DND-41 (cell line): ENCODE measurements around the gene CTBP2.

Experiments
- ATAC-seq: fragments of 200-7000 bp; cut with Tn5 transposase; 3 replicates; pipeline ENCODE4 v1.9.1; 2021; ENCODE audit warnings: low read depth; ENCODE audit not compliant: insufficient read depth
- DNase-seq: peaks from one replicate; pipeline ENCODE4 v3.0.0-alpha.2; 2020
- H2AFZ ChIP-seq: 2 replicates; pipeline ENCODE4 v1.6.0; 2012; ENCODE audit warnings: low read depth, low read length
- H3K27ac ChIP-seq: 2 replicates; pipeline ENCODE4 v1.5.1; 2012; ENCODE audit warnings: low read length, inconsistent platforms
- H3K27me3 ChIP-seq: fragments of 200-600 bp; sonication (generic); 2 replicates; pipeline ENCODE4 v1.6.0; 2012; ENCODE audit warnings: low read length, mild to moderate bottlenecking, inconsistent platforms; ENCODE audit not compliant: insufficient read depth, poor library complexity
- H3K36me3 ChIP-seq: 2 replicates; pipeline ENCODE4 v1.5.1; 2012; ENCODE audit warnings: low read length, inconsistent platforms; ENCODE audit not compliant: insufficient read depth
- H3K4me1 ChIP-seq: 2 replicates; pipeline ENCODE4 v1.5.1; 2012; ENCODE audit warnings: mild to moderate bottlenecking, low read length; ENCODE audit not compliant: insufficient read depth
- H3K4me2 ChIP-seq: 2 replicates; pipeline ENCODE4 v1.6.0; 2012; ENCODE audit warnings: mild to moderate bottlenecking, moderate library complexity, low read length, inconsistent platforms; ENCODE audit not compliant: insufficient read depth
- H3K4me3 ChIP-seq, 2 experiments: fragments of 200-600 bp in 1 of 2; shearing (Covaris generic) in 1 of 2; 2 replicates each; pipeline ENCODE4 v1.5.1; 2012 to 2016; ENCODE audit warnings: inconsistent platforms in 2 of 2, low read length in 2 of 2, mild to moderate bottlenecking in 2 of 2, low read depth in 1 of 2, moderate library complexity in 1 of 2
- H3K79me2 ChIP-seq: 2 replicates; pipeline ENCODE4 v1.6.0; 2012; ENCODE audit warnings: low read length, inconsistent platforms; ENCODE audit not compliant: insufficient read depth
- H3K9ac ChIP-seq: 2 replicates; pipeline ENCODE4 v1.6.0; 2012; ENCODE audit warnings: low read depth, mild to moderate bottlenecking, inconsistent platforms, low read length, moderate library complexity
- H3K9me3 ChIP-seq: 2 replicates; pipeline ENCODE4 v1.5.1; 2012; ENCODE audit warnings: low read length, moderate library complexity, mild to moderate bottlenecking, inconsistent platforms; ENCODE audit not compliant: insufficient read depth, severe bottlenecking
- H4K20me1 ChIP-seq: 2 replicates; pipeline ENCODE4 v1.6.0; 2012; ENCODE audit warnings: low read length; ENCODE audit not compliant: insufficient read depth
- CTCF ChIP-seq: IDR thresholded peaks from 2 replicates; pipeline ENCODE4 v1.5.1; 2012; ENCODE audit warnings: borderline replicate concordance, low read length, moderate library complexity, mild to moderate bottlenecking; ENCODE audit not compliant: poor library complexity, severe bottlenecking; ENCODE audit errors: extremely low read depth
- EZH2 ChIP-seq: IDR thresholded peaks from 3 replicates; pipeline ENCODE4 v1.6.1; 2012; ENCODE audit warnings: borderline replicate concordance, low read depth, mild to moderate bottlenecking, moderate library complexity, low read length, inconsistent platforms; ENCODE audit not compliant: severe bottlenecking

Gene CTBP2

GRCh38 chr10:125030567-125031197 is 129.7 kb downstream of the CTBP2 start:
- Histone ChIP-seq H3K27me3 (no peaks in the 10 kb centered on the region), H3K36me3 (peaks cover 8% of the 10 kb centered on the region), H3K4me2 (no peak overlapping the region), H2AFZ (no peak overlapping the region), H3K9me3 (no peaks in the 10 kb centered on the region), H3K4me1 (no peaks in the 10 kb centered on the region), H3K9ac (no peak overlapping the region), H3K79me2 (peaks cover 31% of the 10 kb centered on the region), H4K20me1 (peaks cover 36% of the 10 kb centered on the region), H3K27ac (no peak overlapping the region), H3K4me3 (no peak overlapping the region)
- ATAC-seq (no peak), DNase-seq (no peak)
- TF ChIP-seq CTCF = no peak
- TF ChIP-seq EZH2 = no peak

GRCh38 chr10:125029584-125030242 is 130.7 kb downstream of the CTBP2 start:
- no peak overlapping the region for H2AFZ ChIP-seq
- H3K4me2 ChIP-seq = no peak overlapping the region
- H4K20me1 ChIP-seq = peaks cover 37% of the 10 kb centered on the region

GRCh38 chr10:125027871-125028869 is 132.2 kb downstream of the CTBP2 start:
- H3K36me3 ChIP-seq = peaks cover 8% of the 10 kb centered on the region
- H3K27me3 ChIP-seq = no peaks in the 10 kb centered on the region
- ATAC-seq (no peak), DNase-seq (no peak)
- H3K4me2 ChIP-seq = no peak overlapping the region
- H3K9ac ChIP-seq = no peak overlapping the region
- TF ChIP-seq CTCF (no peak), EZH2 (no peak)
- no peak overlapping the region for H2AFZ ChIP-seq
- H4K20me1 ChIP-seq = peaks cover 37% of the 10 kb centered on the region
- no peaks in the 10 kb centered on the region for H3K4me1 ChIP-seq
- H3K9me3 ChIP-seq = no peaks in the 10 kb centered on the region
- H3K79me2 ChIP-seq = peaks cover 23% of the 10 kb centered on the region
- no peak overlapping the region for H3K4me3 ChIP-seq
- no peak overlapping the region for H3K27ac ChIP-seq

More at GRCh38 chr10:125029584-125030242, 130.7 kb downstream of the CTBP2 start:
- no peaks in the 10 kb centered on the region for H3K4me1 ChIP-seq
- no peak overlapping the region for H3K9ac ChIP-seq
- H3K9me3 ChIP-seq = no peaks in the 10 kb centered on the region
- DNase-seq (no peak), ATAC-seq (no peak)
- peaks cover 31% of the 10 kb centered on the region for H3K79me2 ChIP-seq
- H3K27ac ChIP-seq = no peak overlapping the region
- peaks cover 8% of the 10 kb centered on the region for H3K36me3 ChIP-seq
- no peak overlapping the region for H3K4me3 ChIP-seq
- TF ChIP-seq CTCF (no peak), EZH2 (no peak)
- no peaks in the 10 kb centered on the region for H3K27me3 ChIP-seq
